Measurements from ENCODE around the gene KIR2DL3.
"Not testable (repeated sequence)": the region's sequence is repeated elsewhere in the genome, so short reads cannot be mapped to it uniquely, and the experiment has no call there.

Gene KIR2DL3

DNA sequence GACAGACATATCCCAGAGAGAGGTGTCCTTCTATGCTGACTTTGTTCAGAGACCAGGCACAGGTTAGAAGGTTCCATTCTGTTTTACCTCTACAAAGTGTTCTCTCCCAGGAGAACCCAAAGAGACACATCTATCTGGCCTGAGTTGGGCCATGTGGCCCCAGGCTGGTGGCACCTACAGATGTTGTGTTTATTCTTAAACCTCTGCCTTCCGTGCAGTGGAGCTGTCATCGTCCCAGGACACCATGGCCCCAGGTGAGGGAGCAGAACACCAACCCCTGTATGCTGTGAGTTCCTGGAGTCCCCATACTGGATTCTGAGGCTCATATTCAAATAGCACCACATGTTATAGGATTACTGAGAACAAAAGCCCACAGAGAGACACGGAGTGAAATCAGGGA lies 10.1 kb upstream of the KIR2DL3 start:
- TF ChIP-seq ZNF274 (IDR thresholded peaks at IDR 0.05; ENCODE audit: low read depth, low read length): no peak
- no peak overlapping the region for H3K4me3 ChIP-seq (ENCODE audit: low read length)

DNA sequence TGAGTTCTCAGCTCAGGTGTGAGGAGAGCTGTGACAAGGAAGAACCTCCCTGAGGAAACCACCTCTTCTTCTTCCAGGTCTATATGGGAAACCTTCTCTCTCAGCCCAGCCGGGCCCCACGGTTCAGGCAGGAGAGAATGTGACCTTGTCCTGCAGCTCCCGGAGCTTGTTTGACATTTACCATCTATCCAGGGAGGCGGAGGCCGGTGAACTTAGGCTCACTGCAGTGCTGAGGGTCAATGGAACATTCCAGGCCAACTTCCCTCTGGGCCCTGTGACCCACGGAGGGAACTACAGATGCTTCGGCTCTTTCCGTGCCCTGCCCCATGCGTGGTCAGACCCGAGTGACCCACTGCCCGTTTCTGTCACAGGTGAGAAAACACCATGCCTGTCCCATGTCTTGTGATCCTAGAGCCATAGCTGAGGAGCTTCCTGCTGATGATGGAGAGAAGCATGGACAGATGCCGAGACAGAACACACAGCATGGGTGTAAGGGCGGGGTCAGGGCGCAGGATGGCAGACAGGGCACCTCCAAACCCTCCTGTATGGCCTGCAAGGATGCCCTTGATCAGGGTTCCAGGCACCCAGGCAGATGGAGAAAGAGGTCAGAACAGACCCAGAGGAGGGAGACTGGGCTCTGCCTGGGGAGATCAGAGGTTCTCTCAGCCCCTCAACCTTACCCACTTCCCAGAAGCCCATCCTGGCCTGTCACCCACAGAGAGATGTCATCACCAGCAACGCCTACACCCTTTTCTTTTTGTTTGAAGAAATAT lies 8.7 kb upstream of the KIR2DL3 start:
- no peak overlapping the region for H3K4me3 ChIP-seq (ENCODE audit: low read length)
- no peak for TF ChIP-seq ZNF274 (IDR thresholded peaks at IDR 0.05; ENCODE audit: low read depth, low read length)

GRCh38 chr19:54731191-54731590 lies 7.1 kb upstream of the KIR2DL3 start:
- no peak for TF ChIP-seq ZNF274 (IDR thresholded peaks at IDR 0.05; ENCODE audit: low read depth, low read length)
- H3K4me3 ChIP-seq (ENCODE audit: low read length): no peak overlapping the region

- TF ChIP-seq ZNF274 (IDR thresholded peaks at IDR 0.05; ENCODE audit: low read depth, low read length): no peak
- H3K4me3 ChIP-seq (ENCODE audit: low read length): no peak overlapping the region
Observed at GRCh38 chr19:54738715-54739114, 402 bp downstream of the KIR2DL3 start.

- no peak for TF ChIP-seq ZNF274 (IDR thresholded peaks at IDR 0.05; ENCODE audit: low read depth, low read length)
- no peak overlapping the region for H3K4me3 ChIP-seq (ENCODE audit: low read length)
Observed at GRCh38 chr19:54739587-54740497, 1.5 kb downstream of the KIR2DL3 start.

DNA sequence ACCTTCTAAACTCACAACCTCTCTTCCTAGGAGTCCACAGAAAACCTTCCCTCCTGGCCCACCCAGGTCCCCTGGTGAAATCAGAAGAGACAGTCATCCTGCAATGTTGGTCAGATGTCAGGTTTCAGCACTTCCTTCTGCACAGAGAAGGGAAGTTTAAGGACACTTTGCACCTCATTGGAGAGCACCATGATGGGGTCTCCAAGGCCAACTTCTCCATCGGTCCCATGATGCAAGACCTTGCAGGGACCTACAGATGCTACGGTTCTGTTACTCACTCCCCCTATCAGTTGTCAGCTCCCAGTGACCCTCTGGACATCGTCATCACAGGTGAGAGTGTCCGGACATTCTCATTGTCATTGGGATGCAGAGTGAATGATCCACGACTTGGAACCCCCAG lies 3.6 kb downstream of the KIR2DL3 start:
- H3K4me3 ChIP-seq (ENCODE audit: low read length): not testable (repeated sequence)

DNA sequence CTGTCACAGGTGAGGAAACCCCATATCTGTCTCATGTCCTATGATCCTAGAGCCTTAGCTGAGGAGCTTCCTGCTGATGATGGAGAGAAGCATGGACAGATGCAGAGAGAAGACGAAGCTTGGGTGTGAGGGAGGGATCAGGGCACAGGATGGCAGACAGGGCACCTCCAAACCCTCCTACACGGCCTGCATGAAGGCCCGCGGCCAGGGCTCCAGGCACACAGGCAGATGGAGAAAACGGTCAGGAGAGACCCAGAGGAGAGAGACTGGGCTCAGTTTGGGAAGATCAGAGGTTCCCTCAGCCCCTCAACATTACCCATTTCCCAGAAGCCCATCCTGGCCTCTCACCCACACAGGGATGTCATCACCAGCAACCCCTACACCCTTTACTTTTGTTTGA lies 5.8 kb downstream of the KIR2DL3 start:
- H3K4me3 ChIP-seq (ENCODE audit: low read length): not testable (repeated sequence)

DNA sequence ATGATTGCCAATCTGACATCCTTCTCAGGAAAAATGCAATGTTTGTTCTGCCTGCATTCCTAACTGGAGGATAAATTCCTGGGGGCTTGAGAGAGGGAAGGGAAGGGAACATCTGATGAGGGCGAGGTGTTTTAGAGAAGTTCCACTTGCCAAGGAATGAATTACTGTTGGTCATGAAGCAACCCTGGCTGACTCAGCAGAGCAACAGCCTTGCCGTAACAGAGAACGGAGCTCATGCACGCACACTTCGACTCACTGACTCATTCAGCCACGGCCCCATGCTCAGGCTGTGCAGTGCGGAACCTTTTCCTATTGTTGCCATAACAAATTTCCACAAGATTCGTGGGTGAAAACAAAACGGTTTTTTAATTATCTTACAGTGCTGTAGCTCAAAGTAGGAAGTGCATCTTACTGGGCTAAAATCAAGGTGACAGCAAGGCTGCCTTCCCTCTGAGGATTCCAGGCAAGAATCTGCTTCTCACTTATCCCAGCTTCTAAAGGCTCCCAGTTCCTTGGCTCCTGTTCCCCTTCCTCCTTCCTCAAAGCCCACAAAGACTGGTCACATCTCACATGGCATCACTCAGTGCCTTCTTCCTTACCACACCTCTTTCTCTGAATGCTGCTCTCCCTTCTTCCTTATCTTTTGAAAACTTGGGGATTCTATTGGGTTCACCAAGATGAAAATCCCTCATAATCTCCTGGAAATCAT lies 9.5 kb downstream of the KIR2DL3 start:
- H3K4me3 ChIP-seq (ENCODE audit: low read length): not testable (repeated sequence)

DNA sequence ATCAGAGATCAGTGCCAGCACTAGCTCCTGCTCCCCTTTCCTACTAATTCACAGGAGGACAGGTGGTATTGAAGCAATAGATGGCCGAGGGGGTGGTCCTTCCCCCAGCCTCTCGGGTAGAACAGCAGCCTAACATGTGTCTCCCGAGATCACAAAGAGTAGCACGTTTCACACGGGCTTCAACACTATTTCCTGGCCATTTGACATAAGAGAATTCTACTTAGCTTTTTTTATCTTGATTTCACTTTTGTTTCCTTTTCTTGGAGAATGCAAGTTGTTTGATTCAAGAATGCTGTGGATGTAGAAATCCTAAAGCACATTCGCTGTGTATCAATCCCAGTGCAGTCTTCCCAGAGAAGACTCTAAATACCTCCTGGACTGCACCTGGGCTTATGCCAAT lies 12.0 kb downstream of the KIR2DL3 start:
- H3K4me3 ChIP-seq (ENCODE audit: low read length): not testable (repeated sequence)

DNA sequence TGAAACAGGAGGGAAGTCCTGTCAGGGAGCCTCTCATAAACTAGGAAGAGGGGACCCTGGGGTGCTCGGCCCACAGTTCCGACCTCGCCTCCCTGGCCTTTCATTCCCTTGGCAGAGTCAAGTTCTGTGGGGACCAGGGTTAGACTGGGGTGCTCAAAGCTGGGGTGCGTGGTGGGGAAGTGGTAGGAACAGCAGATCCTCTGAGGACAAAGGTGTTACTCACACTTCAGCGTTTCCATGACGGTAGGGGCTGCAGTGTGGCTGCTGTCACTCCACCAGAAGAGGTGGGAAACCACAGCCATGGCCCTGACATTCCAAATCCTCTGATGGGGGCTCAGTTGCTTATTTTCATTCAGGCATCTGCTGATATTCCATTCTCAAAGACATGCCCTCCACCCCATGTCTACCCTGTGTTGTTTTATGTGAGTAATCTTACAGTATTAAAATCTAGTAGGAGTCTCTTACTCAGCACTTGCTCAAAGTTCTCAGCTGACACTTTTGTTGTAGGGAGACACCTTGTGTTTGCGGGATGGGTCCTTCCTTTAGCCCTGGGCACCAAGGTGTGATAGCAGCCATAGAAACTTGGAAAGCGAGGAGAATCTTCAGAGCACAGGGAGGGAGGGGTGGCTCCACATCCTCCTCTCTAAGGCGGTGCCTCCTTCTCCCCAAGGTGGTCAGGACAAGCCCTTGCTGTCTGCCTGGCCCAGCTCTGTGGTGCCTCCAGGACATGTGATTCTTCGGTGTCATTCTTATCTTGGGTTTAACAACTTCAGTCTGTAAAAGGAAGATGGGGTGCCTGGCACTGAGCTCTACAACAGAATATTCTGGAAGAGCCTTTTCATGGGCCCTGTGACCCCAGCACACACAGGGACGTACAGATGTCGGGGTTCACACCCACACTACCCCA lies 18.1 kb downstream of the KIR2DL3 start:
- not testable (repeated sequence) for H3K4me3 ChIP-seq (ENCODE audit: low read length)

DNA sequence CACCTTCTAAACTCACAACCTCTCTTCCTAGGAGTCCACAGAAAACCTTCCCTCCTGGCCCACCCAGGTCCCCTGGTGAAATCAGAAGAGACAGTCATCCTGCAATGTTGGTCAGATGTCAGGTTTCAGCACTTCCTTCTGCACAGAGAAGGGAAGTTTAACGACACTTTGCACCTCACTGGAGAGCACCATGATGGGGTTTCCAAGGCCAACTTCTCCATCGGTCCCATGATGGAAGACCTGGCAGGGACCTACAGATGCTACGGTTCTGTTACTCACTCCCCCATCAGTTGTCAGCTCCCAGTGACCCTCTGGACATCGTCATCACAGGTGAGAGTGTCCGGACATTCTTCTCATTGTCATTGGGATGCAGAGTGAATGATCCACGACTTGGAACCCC lies 20.3 kb downstream of the KIR2DL3 start:
- not testable (repeated sequence) for H3K4me3 ChIP-seq (ENCODE audit: low read length)

GRCh38 chr19:54764219-54764618 lies 25.9 kb downstream of the KIR2DL3 start:
- not testable (repeated sequence) for H3K4me3 ChIP-seq (ENCODE audit: low read length)

- H3K4me3 ChIP-seq (ENCODE audit: low read length): not testable (repeated sequence)
Observed at GRCh38 chr19:54766464-54766863, 28.2 kb downstream of the KIR2DL3 start.

- H3K4me3 ChIP-seq (ENCODE audit: low read length): not testable (repeated sequence)
Observed at GRCh38 chr19:54769646-54770045, 31.3 kb downstream of the KIR2DL3 start, which contains the start of gene KIR2DL1. Gene KIR2DL1 (plus strand): TSS chr19:54769793. CDS start chr19:54769851, 58 bp downstream.

DNA sequence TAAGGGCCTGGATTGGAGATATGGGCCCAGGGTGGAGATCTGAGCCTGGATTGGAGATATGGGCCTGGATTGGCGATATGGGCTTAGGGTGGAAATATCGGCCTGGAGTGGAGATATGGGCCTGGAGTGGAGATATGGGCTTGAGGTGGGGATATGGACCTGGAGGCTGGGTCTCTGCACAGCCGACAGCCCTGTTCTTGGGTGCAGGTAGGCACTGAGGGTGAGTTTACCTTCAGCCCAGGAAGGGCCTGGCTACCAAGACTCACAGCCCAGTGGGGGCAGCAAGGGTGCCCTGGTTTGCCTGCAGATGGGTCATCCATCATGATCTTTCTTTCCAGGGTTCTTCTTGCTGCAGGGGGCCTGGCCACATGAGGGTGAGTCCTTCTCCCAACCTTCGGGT lies 32.2 kb downstream of the KIR2DL3 start:
- not testable (repeated sequence) for H3K4me3 ChIP-seq (ENCODE audit: low read length)

DNA sequence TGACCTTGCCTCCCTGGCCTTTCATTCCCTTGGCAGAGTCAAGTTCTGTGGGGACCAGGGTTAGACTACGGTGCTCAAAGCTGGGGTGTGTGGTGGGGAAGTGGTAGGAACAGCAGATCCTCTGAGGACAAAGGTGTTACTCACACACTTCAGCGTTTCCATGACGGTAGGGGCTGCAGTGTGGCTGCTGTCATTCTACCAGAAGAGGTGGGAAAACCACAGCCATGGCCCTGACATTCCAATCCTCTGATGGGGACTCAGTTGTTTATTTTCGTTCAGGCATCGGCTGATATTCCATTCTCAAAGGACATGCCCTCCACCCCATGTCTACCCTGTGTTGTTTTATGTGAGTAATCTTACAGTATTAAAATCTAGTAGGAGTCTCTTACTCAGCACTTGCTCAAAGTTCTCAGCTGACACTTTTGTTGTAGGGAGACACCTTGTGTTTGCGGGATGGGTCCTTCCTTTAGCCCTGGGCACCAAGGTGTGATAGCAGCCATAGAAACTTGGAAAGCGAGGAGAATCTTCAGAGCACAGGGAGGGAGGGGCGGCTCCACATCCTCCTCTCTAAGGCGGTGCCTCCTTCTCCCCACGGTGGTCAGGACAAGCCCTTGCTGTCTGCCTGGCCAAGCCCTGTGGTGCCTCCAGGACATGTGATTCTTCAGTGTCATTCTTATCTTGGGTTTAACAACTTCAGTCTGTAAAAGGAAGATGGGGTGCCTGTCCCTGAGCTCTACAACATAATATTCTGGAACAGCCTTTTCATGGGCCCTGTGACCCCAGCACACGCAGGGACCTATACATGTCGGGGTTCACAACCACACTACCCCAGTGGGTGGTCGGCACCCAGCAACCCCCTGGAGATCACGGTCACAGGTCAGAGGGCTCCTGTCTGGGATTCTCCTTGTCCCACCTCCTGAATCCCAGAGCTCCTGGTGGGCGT lies 33.0 kb downstream of the KIR2DL3 start:
- H3K4me3 ChIP-seq (ENCODE audit: low read length): not testable (repeated sequence)

GRCh38 chr19:54772666-54773065 lies 34.4 kb downstream of the KIR2DL3 start:
- not testable (repeated sequence) for H3K4me3 ChIP-seq (ENCODE audit: low read length)

DNA sequence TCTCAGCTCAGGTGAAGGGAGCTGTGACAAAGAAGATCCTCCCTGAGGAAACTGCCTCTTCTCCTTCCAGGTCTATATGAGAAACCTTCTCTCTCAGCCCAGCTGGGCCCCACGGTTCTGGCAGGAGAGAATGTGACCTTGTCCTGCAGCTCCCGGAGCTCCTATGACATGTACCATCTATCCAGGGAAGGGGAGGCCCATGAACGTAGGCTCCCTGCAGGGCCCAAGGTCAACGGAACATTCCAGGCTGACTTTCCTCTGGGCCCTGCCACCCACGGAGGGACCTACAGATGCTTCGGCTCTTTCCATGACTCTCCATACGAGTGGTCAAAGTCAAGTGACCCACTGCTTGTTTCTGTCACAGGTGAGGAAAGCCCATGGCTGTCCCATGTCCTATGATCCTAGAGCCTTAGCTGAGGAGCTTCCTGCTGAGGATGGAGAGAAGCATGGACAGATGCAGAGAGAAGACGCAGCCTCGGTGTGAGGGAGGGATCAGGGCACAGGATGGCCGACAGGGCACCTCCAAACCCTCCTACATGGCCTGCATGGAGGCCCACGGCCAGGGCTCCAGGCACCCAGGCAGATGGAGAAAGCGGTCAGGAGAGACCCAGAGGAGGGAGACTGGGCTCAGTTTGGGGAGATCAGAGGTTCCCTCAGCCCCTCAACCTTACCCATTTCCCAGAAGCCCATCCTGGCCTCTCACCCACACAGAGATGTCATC lies 36.9 kb downstream of the KIR2DL3 start:
- H3K4me3 ChIP-seq (ENCODE audit: low read length): not testable (repeated sequence)

Data from GM08714 (cell line).